Neural cell (in vitro differentiated cells): ENCODE data around the gene CNTF.

Source experiments
- CTCF ChIP-seq: fragments of 450-650 bp; IDR thresholded peaks from 2 replicates; pipeline ENCODE4 v1.5.1; 2014; ENCODE audit warnings: antibody characterized with exemption, mild to moderate bottlenecking, moderate library complexity; ENCODE audit not compliant: poor library complexity, severe bottlenecking
- EP300 ChIP-seq: fragments of 450-650 bp; conservative IDR thresholded peaks from 2 replicates; pipeline ENCODE4 v1.6.1; 2014; ENCODE audit warnings: antibody characterized with exemption, mild to moderate bottlenecking, moderate library complexity; ENCODE audit not compliant: poor library complexity, severe bottlenecking
- EZH2 ChIP-seq: fragments of 200-600, 300-800 bp; shearing (Covaris generic), sonication (generic); IDR thresholded peaks from 2 replicates; pipeline ENCODE4 v1.6.1; 2014; ENCODE audit warnings: antibody characterized with exemption, low read length, borderline replicate concordance, mild to moderate bottlenecking; ENCODE audit not compliant: insufficient read depth, poor library complexity, severe bottlenecking
- POLR2AphosphoS5 ChIP-seq: IDR thresholded peaks from 2 replicates; pipeline ENCODE4 v1.6.1; 2012
- RAD21 ChIP-seq: fragments of 450-650 bp; conservative IDR thresholded peaks from 2 replicates; pipeline ENCODE4 v1.6.1; 2014; ENCODE audit warnings: antibody characterized with exemption, mild to moderate bottlenecking, moderate library complexity
- REST ChIP-seq: IDR thresholded peaks from 2 replicates; pipeline ENCODE4 v1.6.1; 2012; ENCODE audit warnings: borderline replicate concordance
- SMC3 ChIP-seq: fragments of 450-650 bp; conservative IDR thresholded peaks from 2 replicates; pipeline ENCODE4 v1.6.1; 2014; ENCODE audit warnings: antibody characterized with exemption, mild to moderate bottlenecking, moderate library complexity; ENCODE audit not compliant: poor library complexity

GRCh38 chr11:58626934-58627483 lies 4.5 kb downstream of the CNTF start:
- TF ChIP-seq CTCF (no peak), EP300 (no peak), EZH2 (no peak), RAD21 (no peak), REST (no peak), SMC3 (no peak), POLR2AphosphoS5 (no peak)
